Coronary artery (tissue), 2 donors: ENCODE data around the gene KCNMB1.

ENCODE experiments used
- DNase-seq: peaks from one replicate; pipeline ENCODE4 v3.0.0-alpha.2; 2017; ENCODE audit warnings: low spot score
- H3K27ac ChIP-seq, 2 donors: fragments of 200-600 bp; sonication (generic); one replicate each; pipeline ENCODE4 v1.5.1; 2016 to 2019
- H3K4me3 ChIP-seq: fragments of 200-600 bp; sonication (generic); 2 replicates; pipeline ENCODE4 v1.5.1; 2016; ENCODE audit warnings: mild to moderate bottlenecking, moderate library complexity
- CTCF ChIP-seq: fragments of 200-600 bp; sonication (generic); IDR thresholded peaks from one replicate; pipeline ENCODE4 v1.5.1; 2019; ENCODE audit warnings: antibody characterized with exemption

Gene KCNMB1

GRCh38 chr5:170338933-170339779 lies 50.0 kb downstream of the KCNMB1 start:
- DNase-seq, result peak; percentile 65
- TF ChIP-seq CTCF, result no peak
- H3K4me3 ChIP-seq, result no peak overlapping the region
- no peak overlapping the region for H3K27ac ChIP-seq

- TF ChIP-seq CTCF, result no peak
- Histone ChIP-seq H3K27ac (no peak overlapping the region), H3K4me3 (no peak overlapping the region)
- peak; percentile 19 for DNase-seq
Observed at GRCh38 chr5:170338291-170338690, 50.9 kb downstream of the KCNMB1 start.

- DNase-seq, result peak; percentile 47
- H3K27ac ChIP-seq, result no peak overlapping the region
- no peak overlapping the region for H3K4me3 ChIP-seq
- TF ChIP-seq CTCF, result no peak
Observed at GRCh38 chr5:170337045-170337733, 52.0 kb downstream of the KCNMB1 start.

- peak; percentile 43 for DNase-seq
- no peak overlapping the region for H3K27ac ChIP-seq
- TF ChIP-seq CTCF, result no peak
- H3K4me3 ChIP-seq, result no peak overlapping the region
Observed at GRCh38 chr5:170336065-170336464, 53.1 kb downstream of the KCNMB1 start.

GRCh38 chr5:170334626-170335025 lies 54.5 kb downstream of the KCNMB1 start:
- peak; percentile 16 for DNase-seq
- H3K4me3 ChIP-seq, result no peak overlapping the region
- no peak for TF ChIP-seq CTCF
- no peak overlapping the region for H3K27ac ChIP-seq

- H3K4me3 ChIP-seq, result no peak overlapping the region
- no peak for TF ChIP-seq CTCF
- H3K27ac ChIP-seq, result peak overlapping the region in 1 of 2 donors; percentile 49
- DNase-seq, result peak; percentile 71
Observed at GRCh38 chr5:170333161-170333910, 55.8 kb downstream of the KCNMB1 start.
